Embryonic facial prominence (tissue), 1 donor: ENCODE results near the gene HTT.

Experiments used
- DNase-seq: peaks from one replicate; pipeline ENCODE4 v3.0.0-alpha.2; 2016; ENCODE audit errors: extremely low spot score

Gene HTT

GRCh38 chr4:3074078-3074845 is at the start of gene HTT, which contains the start of gene HTT-AS:
Gene HTT, plus strand, starts transcription at chr4:3074681. Its CDS starts 145 bp downstream, at chr4:3074826.
Gene HTT-AS, minus strand, starts transcription at chr4:3074538.
- peak; percentile 83 for DNase-seq

GRCh38 chr4:3025881-3026280 is 48.6 kb upstream of the HTT start:
- DNase-seq, result no peak

- no peak for DNase-seq
Measured at GRCh38 chr4:3026540-3026939, 47.9 kb upstream of the HTT start.

- DNase-seq, result no peak
Measured at GRCh38 chr4:3029464-3029863, 45.0 kb upstream of the HTT start.

DNA sequence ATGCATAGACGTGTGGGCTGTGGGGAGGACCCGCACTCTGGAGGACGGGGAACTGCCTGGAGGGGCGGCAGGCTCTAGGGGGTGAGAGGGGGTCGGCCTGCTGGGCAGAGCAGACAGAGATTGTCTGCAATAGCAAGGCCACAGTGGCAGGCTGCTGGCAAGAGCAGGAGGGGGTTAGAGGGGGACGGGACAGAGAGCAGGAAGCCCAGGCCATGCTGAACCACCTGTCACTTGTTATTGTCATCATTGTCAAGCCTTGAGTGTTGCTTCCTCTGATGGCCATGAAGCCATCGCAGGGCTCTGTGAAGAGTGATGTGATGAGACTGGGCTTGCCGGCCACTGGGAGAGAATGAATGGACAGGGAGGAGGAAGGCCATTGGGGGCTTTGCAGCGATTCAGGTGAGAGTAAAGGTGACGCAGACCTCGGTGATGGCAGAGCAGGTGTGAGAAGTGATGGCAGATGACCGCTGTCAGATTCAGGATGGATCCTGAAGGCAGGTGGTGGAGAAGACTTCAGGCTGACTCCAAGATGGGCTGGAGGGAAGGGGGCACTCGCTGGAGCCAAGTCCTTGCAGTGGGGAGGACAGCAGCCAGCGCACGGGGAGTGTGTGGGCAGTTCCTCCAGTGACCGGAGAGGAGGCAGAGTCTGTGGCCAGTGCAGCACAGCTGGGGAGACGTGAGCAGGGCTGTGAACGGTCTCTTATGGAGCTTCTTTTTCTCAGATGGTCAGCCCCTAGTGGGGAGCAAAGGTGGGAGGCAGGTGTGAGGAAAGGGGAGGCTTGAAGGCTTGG is 43.7 kb upstream of the HTT start:
- DNase-seq, result no peak

DNA sequence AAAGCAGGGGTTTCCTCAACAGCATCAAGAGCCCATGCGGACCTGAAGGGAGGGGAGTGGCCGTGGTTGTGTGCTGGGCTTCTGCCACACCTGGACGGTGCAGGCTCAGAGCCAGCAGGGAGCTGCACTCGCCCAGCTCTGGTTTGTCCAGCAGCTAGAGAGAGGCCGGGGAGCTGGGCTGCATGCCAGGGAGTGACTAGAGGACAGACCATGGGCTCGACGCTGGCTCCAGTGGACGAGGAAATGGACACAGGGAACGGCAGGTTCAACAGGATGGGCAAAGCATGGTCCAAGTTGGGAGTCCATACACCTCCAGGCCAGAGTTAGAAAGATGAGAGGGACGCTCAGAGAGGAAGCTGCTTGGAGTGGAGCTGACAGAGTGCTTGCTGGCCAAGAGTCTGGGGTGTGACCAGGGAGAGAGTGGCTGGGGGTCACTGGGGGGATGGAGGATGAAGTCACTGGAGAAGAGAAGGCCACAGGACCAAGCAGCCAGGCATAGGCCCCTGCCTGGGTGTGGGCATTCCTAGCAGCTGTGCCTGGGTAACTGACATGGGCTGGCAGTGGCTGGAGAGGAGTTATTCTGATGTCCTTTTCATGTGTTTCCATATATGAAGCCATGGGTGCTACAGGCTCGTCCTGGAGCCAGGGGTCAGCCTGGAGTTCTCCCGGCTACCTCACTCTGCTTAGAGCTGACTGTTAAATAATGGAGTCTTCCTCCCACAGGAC is 43.0 kb upstream of the HTT start:
- no peak for DNase-seq

DNA sequence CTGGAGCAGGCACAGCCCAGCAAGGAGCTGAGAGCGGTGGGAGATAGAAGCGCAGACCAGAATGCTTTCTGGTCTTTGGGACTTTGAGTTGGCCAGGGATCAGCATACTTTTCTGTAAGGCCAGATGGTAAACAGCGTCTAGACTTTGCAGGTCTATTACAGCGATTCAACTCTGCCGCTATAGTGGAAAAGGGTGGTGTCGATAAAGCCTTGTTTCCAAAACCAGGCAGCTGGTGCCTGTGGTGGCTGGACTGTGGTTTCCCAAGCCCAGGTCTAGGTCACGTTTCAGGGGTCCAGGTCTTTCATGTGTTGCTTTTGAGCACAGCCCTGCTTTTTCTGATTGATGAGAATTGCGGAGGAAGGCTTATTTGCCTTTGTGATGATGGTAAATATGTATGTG is 40.2 kb upstream of the HTT start:
- DNase-seq, result no peak

GRCh38 chr4:3035249-3035648 is 39.2 kb upstream of the HTT start:
- no peak for DNase-seq

- no peak for DNase-seq
Measured at GRCh38 chr4:3035674-3036073, 38.8 kb upstream of the HTT start.

DNA sequence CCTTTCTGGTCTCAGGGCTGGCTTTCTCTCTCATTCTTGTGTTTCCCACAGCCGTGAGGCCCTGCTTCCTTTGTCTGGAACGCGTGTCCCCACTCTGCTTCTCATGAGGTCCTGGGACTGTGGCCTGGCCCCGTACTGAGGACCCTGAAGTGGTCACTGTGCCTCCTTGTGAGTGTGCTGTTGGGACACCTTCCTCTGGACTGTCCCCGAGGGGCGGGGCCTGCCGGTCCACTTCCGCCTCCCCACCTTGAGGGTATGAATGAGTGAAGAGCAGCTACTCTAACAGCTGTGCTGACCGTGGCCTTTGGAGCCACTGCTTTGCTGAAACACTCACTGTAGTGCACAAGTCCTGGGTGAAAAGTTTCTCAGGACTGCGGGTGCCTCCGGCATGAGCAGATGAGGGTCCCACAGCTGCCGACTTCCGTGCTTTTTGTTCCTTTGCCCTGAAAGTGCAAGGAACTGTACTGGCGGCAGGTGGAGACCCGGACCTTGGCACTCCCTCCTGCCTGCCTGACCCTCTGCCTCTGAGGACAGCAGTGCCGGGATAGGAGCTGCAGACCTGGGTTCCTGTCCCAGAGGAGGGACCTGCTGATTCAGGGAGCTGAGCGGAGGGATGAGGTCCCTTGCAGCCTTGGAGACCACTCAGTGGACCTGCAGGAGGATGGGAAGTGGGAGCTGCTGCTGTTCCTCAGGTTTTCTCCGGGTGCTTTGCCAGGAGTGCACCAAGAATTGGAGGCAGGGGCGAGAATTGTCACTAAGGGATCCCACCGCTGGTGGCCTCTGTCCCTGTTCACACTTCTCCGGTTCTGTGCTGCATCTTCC is 38.1 kb upstream of the HTT start:
- DNase-seq, result no peak

- no peak for DNase-seq
Measured at GRCh38 chr4:3037957-3038461, 36.5 kb upstream of the HTT start.

DNA sequence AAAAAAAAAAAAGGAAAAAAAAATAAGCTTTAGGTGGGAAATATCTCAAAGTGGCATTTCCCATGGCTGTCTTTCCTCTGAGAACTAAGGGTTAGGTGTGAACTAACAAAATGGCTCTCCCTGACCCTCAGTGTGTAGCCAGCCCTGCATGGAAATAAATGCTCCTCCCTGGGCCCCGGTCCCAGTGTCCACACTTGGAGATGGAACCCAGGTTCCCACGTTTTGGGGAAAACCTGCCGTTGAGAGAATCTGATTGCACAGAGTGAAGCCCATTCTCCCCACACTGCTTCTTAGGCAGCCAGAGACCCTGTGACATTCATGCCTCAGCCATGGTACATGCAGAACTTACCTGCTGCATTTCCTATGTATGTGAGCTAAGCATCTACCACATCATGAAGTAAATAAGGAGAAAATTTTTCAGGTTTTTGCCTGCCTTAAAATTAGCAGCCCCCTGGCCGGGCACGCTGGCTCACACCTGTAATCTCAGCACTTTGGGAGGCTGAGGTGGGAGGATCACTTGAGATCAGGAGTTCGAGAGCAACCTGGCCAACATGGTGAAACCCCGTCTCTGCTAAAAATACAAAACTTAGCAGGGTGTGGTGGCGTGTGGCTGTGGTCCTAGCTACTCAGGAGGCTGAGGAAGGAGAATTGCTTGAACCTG is 34.6 kb upstream of the HTT start:
- no peak for DNase-seq

- no peak for DNase-seq
Measured at GRCh38 chr4:3040452-3041191, 33.9 kb upstream of the HTT start.

GRCh38 chr4:3041192-3042142 is 33.0 kb upstream of the HTT start:
- no peak for DNase-seq

DNA sequence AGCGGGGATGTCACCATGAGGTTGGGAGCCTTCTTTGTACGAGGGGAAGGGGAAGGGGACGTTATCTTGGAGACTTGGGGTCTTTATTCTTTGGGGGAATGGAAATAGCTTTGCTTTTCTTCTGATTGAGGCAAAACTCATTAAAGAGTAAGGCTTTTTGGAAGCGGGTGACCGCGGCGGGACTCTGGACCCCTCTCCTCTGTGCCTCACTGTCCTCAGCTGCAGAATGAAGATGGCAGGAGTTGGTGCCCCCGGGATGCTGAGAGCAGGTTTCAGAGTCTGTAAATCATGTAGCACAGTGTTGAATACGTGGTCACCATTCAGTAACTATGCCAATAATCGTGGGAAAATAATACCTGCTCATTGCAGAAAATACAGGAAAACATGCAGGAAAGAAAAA is 32.3 kb upstream of the HTT start:
- DNase-seq, result no peak

- no peak for DNase-seq
Measured at GRCh38 chr4:3043282-3044020, 31.0 kb upstream of the HTT start.

- DNase-seq, result no peak
Measured at GRCh38 chr4:3044870-3045819, 29.3 kb upstream of the HTT start.
